Measurements from ENCODE around the gene TNFAIP8L3. TPM values are rescaled to one million over a fixed set of nuclear protein-coding genes. Genes with fewer than 3 reads are reported as not detected.

TNFAIP8L3 gene
- total and polyA plus RNA-seq, 2 of the 4 experiments (the other 2 are of a cell fraction), result 0.29 to 0.90 TPM

GRCh38 chr15:51087513-51087912 is 7.2 kb downstream of the TNFAIP8L3 start:
- no peak overlapping the region for H3K9ac ChIP-seq (ENCODE audit: low read depth, low read length)
- H3K27me3 ChIP-seq (ENCODE audit: control insufficient read depth, insufficient read depth, low read length), result peaks cover 35% of the 10 kb centered on the region
- H2BK15ac ChIP-seq (ENCODE audit: low read depth, low read length), result no peak overlapping the region
- H3K79me1 ChIP-seq (ENCODE audit: low read depth in 1 of 2, low read length in 2 of 2), result no peaks in the 10 kb centered on the region
- no peak overlapping the region for H2AFZ ChIP-seq (replicated peaks; ENCODE audit: low read length, poor library complexity)
- H3K14ac ChIP-seq (replicated peaks; ENCODE audit: low read depth, low read length), result no peak overlapping the region
- intact Hi-C loops (cut with micrococcal nuclease) (no loop called here), dilution Hi-C loops (cut with HindIII; ENCODE audit: low sequenced_read_pairs, unreplicated experiment) (no loop called here), in situ Hi-C loops (cut with MboI; ENCODE audit: low sequenced_read_pairs) (no loop called here)
- no peak overlapping the region for H2AK5ac ChIP-seq (ENCODE audit: low read depth, low read length)
- ATAC-seq (ENCODE audit: low read depth) (no peak), DNase-seq (no peak)
- no peak for TF ChIP-seq BHLHE40 (IDR thresholded peaks at IDR 0.05; ENCODE audit: low read depth, low read length)
- TF ChIP-seq NFE2L2 (IDR thresholded peaks at IDR 0.05; ENCODE audit: low read depth, low read length), result no peak
- no peak for TF ChIP-seq CHD1 (IDR thresholded peaks at IDR 0.05; ENCODE audit: low read depth, low read length)
- TF ChIP-seq SMC3 (IDR thresholded peaks at IDR 0.05; ENCODE audit: low read depth, low read length), result no peak
- TF ChIP-seq CEBPB (IDR thresholded peaks at IDR 0.05; ENCODE audit: low read depth, low read length), result no peak
- TF ChIP-seq MAFK (IDR thresholded peaks at IDR 0.05; ENCODE audit: low read depth, low read length), result no peak
- TF ChIP-seq, protein P1, sequence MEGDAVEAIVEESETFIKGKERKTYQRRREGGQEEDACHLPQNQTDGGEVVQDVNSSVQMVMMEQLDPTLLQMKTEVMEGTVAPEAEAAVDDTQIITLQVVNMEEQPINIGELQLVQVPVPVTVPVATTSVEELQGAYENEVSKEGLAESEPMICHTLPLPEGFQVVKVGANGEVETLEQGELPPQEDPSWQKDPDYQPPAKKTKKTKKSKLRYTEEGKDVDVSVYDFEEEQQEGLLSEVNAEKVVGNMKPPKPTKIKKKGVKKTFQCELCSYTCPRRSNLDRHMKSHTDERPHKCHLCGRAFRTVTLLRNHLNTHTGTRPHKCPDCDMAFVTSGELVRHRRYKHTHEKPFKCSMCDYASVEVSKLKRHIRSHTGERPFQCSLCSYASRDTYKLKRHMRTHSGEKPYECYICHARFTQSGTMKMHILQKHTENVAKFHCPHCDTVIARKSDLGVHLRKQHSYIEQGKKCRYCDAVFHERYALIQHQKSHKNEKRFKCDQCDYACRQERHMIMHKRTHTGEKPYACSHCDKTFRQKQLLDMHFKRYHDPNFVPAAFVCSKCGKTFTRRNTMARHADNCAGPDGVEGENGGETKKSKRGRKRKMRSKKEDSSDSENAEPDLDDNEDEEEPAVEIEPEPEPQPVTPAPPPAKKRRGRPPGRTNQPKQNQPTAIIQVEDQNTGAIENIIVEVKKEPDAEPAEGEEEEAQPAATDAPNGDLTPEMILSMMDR (conservative IDR thresholded peaks at IDR 0.05; ENCODE audit: low read depth, low read length), result no peak
- no peak for TF ChIP-seq RAD21 (IDR thresholded peaks at IDR 0.05; ENCODE audit: low read length)
- no peak for TF ChIP-seq RFX5 (IDR thresholded peaks at IDR 0.05; ENCODE audit: low read depth, low read length)
- no peak for TF ChIP-seq ELK1 (IDR thresholded peaks at IDR 0.05; ENCODE audit: borderline replicate concordance, low read depth, low read length)
- no peak for TF ChIP-seq POLR2A (IDR thresholded peaks at IDR 0.05; ENCODE audit: low read depth, low read length)
- TF ChIP-seq RCOR1 (IDR thresholded peaks at IDR 0.05; ENCODE audit: insufficient replicate concordance, low read length), result no peak
- TF ChIP-seq FOS (IDR thresholded peaks at IDR 0.05; ENCODE audit: low read depth, low read length), result no peak
- TF ChIP-seq, protein P2, sequence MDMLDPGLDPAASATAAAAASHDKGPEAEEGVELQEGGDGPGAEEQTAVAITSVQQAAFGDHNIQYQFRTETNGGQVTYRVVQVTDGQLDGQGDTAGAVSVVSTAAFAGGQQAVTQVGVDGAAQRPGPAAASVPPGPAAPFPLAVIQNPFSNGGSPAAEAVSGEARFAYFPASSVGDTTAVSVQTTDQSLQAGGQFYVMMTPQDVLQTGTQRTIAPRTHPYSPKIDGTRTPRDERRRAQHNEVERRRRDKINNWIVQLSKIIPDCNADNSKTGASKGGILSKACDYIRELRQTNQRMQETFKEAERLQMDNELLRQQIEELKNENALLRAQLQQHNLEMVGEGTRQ (IDR thresholded peaks at IDR 0.05; ENCODE audit: low read depth, low read length), result no peak
- no peak for TF ChIP-seq MXI1 (IDR thresholded peaks at IDR 0.05; ENCODE audit: borderline replicate concordance, low read depth, low read length)
- no peak for TF ChIP-seq MAZ (IDR thresholded peaks at IDR 0.05; ENCODE audit: borderline replicate concordance, low read depth, low read length)
- H3K4me3 ChIP-seq (ENCODE audit: insufficient read depth, low read depth, low read length), result no peak overlapping the region
- no peak overlapping the region for H3K4me2 ChIP-seq (ENCODE audit: low read depth, low read length)
- no peak overlapping the region for H3K23ac ChIP-seq (ENCODE audit: low read depth, low read length)
- H3K18ac ChIP-seq (ENCODE audit: low read depth, low read length), result no peak overlapping the region
- WGBS, 2 experiments (ENCODE audit: extremely low coverage in 2 of 2, insufficient read length in 1 of 2), result no CpG with 5 or more reads among the region's 1 CpG
- no peak overlapping the region for H2AK9ac ChIP-seq (replicated peaks; ENCODE audit: low read depth, low read length, poor library complexity)
- H3K9me1 ChIP-seq (ENCODE audit: insufficient read depth, low read length), result no peaks in the 10 kb centered on the region
- no peak overlapping the region for H2BK5ac ChIP-seq (ENCODE audit: low read depth, low read length, poor library complexity, severe bottlenecking)
- H3K4ac ChIP-seq (ENCODE audit: low read depth, low read length), result no peak overlapping the region
- H4K91ac ChIP-seq (ENCODE audit: insufficient read depth, low read depth, low read length), result no peak overlapping the region
- H3K36me3 ChIP-seq (ENCODE audit: control insufficient read depth, insufficient read depth, low read length), result no peaks in the 10 kb centered on the region
- no peak overlapping the region for H4K8ac ChIP-seq (ENCODE audit: low read depth in 2 of 2, low read length in 2 of 2)
- H4K5ac ChIP-seq (ENCODE audit: low read depth, low read length), result no peak overlapping the region
- H3K4me1 ChIP-seq (ENCODE audit: control insufficient read depth, insufficient read depth, low read length), result peaks cover 2% of the 10 kb centered on the region; the same call in 1 of the 2 replicates
- H3K56ac ChIP-seq (ENCODE audit: extremely low read depth, insufficient read depth, low read length), result no peak overlapping the region
- POLR2A ChIA-PET (ENCODE audit: unreplicated experiment), result interaction anchor here (1.1 kb wide), 1 partner anchor 18 kb away, joined by 3 read pairs; no protein-coding TSS in a partner anchor
- CTCF ChIA-PET, result no interaction called here
- H3K27ac ChIP-seq (ENCODE audit: insufficient read depth, low read length), result no peak overlapping the region
- no peaks in the 10 kb centered on the region for H3K9me3 ChIP-seq (ENCODE audit: control insufficient read depth, insufficient read depth, low read length)
- no peak overlapping the region for H2BK120ac ChIP-seq (ENCODE audit: low read depth, low read length)
- H2BK20ac ChIP-seq (ENCODE audit: low read depth, low read length), result no peak overlapping the region
- no peaks in the 10 kb centered on the region for H4K20me1 ChIP-seq (ENCODE audit: insufficient read depth, low read length)
- no TSS peak for BruUV-seq (replicated peaks)
